Fibroblast of lung (primary cell): ENCODE data around the gene NR1H4. TPM values are rescaled to one million over a fixed set of nuclear protein-coding genes. Genes with fewer than 3 reads are reported as not detected.

Source experiments
- DNase-seq, 2 donors: peaks; one replicate each; pipeline versions ENCODE4 v3.0.0 to v3.0.0-alpha.2; 2010; ENCODE audit warnings: low read depth in 2 of 2
- H2AFZ ChIP-seq: 2 replicates; pipeline ENCODE4 v1.5.1; 2012; ENCODE audit warnings: low read length, control low read depth, inconsistent platforms
- H3K27ac ChIP-seq: 2 replicates; pipeline ENCODE4 v1.5.1; 2011; ENCODE audit warnings: low read length, control low read depth; ENCODE audit not compliant: insufficient read depth
- H3K27me3 ChIP-seq: 2 replicates; pipeline ENCODE4 v1.5.1; 2011; ENCODE audit warnings: mild to moderate bottlenecking, low read length; ENCODE audit not compliant: control insufficient read depth, insufficient read depth
- H3K36me3 ChIP-seq: 2 replicates; pipeline ENCODE4 v1.5.1; 2011; ENCODE audit warnings: low read length; ENCODE audit not compliant: control insufficient read depth, insufficient read depth
- H3K4me1 ChIP-seq: 2 replicates; pipeline ENCODE4 v1.5.1; 2011; ENCODE audit warnings: low read length; ENCODE audit not compliant: control insufficient read depth, insufficient read depth; ENCODE audit errors: extremely low read depth
- H3K4me2 ChIP-seq: 2 replicates; pipeline ENCODE4 v1.5.1; 2011; ENCODE audit warnings: low read length, control low read depth; ENCODE audit not compliant: insufficient read depth; ENCODE audit errors: extremely low read depth
- H3K4me3 ChIP-seq, 4 experiments: fragments of 200-600 bp in 1 of 4; sonication (generic) in 1 of 4; replicated peaks in 1 of 4; 2 replicates each; pipeline ENCODE4 v1.5.1; 2011 to 2016; ENCODE audit warnings: low read length in 4 of 4, low read depth in 3 of 4, mild to moderate bottlenecking in 3 of 4, control low read depth in 2 of 4, inconsistent platforms in 1 of 4, mixed read lengths in 1 of 4; ENCODE audit not compliant: insufficient read depth in 1 of 4; ENCODE audit errors: control extremely low read depth in 1 of 4
- H3K79me2 ChIP-seq: 2 replicates; pipeline ENCODE4 v1.5.1; 2012; ENCODE audit warnings: mild to moderate bottlenecking, low read length, inconsistent platforms; ENCODE audit not compliant: control insufficient read depth, insufficient read depth
- H3K9ac ChIP-seq: 2 replicates; pipeline ENCODE4 v1.5.1; 2011; ENCODE audit warnings: mild to moderate bottlenecking, low read length, control low read depth; ENCODE audit not compliant: insufficient read depth
- H3K9me3 ChIP-seq: 2 replicates; pipeline ENCODE4 v1.5.1; 2012; ENCODE audit warnings: low read depth, low read length; ENCODE audit not compliant: control insufficient read depth, insufficient read depth
- H4K20me1 ChIP-seq: 2 replicates; pipeline ENCODE4 v1.5.1; 2011; ENCODE audit warnings: low read length; ENCODE audit not compliant: control insufficient read depth, insufficient read depth; ENCODE audit errors: extremely low read depth
- CTCF ChIP-seq, 2 donors: IDR thresholded peaks in 1 of 2; conservative IDR thresholded peaks in 1 of 2; 1 replicate in 1 of 2; 2 replicates in 1 of 2; pipeline ENCODE4 v1.5.1; 2011 to 2012; ENCODE audit warnings: low read length in 2 of 2, control low read depth in 1 of 2, inconsistent platforms in 1 of 2, low read depth in 1 of 2, mild to moderate bottlenecking in 1 of 2
- EZH2 ChIP-seq: IDR thresholded peaks from 2 replicates; pipeline ENCODE4 v1.5.1; 2012; ENCODE audit warnings: low read length, control low read depth, mild to moderate bottlenecking; ENCODE audit errors: missing control alignments
- polyA plus RNA-seq, 2 donors: library from polyadenylated mRNA; depleted of rRNA in 1 of 2; stranded (reverse) in 1 of 2; unstranded in 1 of 2; fragments of >200 nt; gene quantifications; 2 replicates each; pipeline ENCODE4 v1.2.1, GENCODE V29; 2011 to 2012; ENCODE audit warnings: missing spikeins in 1 of 2
- total RNA-seq: library from RNA; depleted of rRNA; stranded (reverse); fragments of >200 nt; gene quantifications from 2 replicates; pipeline ENCODE4 v1.2.1, GENCODE V29; 2014

NR1H4 gene
- total and polyA plus RNA-seq, 2 donors (not counting 1 experiment from before 2014, with no cell fraction given), result not detected

GRCh38 chr12:100576331-100577036, 102.8 kb downstream of the NR1H4 start:
- Histone ChIP-seq H2AFZ (no peak overlapping the region), H3K27me3 (no peaks in the 10 kb centered on the region), H3K27ac (peak overlapping the region; percentile 59), H3K4me2 (peak overlapping the region; percentile 56), H3K4me3 (peak overlapping the region in 1 of 4 experiments; percentile 21), H3K9ac (no peak overlapping the region), H4K20me1 (no peaks in the 10 kb centered on the region), H3K36me3 (no peaks in the 10 kb centered on the region), H3K4me1 (peaks cover 5% of the 10 kb centered on the region), H3K79me2 (peaks cover 73% of the 10 kb centered on the region), H3K9me3 (no peaks in the 10 kb centered on the region)
- no peak for TF ChIP-seq EZH2
- TF ChIP-seq CTCF (conservative IDR thresholded peaks at IDR 0.05 in 1 of 2, IDR thresholded peaks at IDR 0.05 in 1 of 2; ENCODE audit: low read depth in 1 of 2, low read length in 2 of 2), result no peak
- DNase-seq, result peak; percentile 82 to 91

- no peak for DNase-seq
- Histone ChIP-seq H3K36me3 (no peaks in the 10 kb centered on the region), H3K4me1 (no peaks in the 10 kb centered on the region), H3K79me2 (peaks cover 94% of the 10 kb centered on the region), H3K9me3 (no peaks in the 10 kb centered on the region), H3K27ac (no peak overlapping the region), H3K4me3 (no peak overlapping the region), H3K4me2 (no peak overlapping the region), H2AFZ (no peak overlapping the region), H4K20me1 (no peaks in the 10 kb centered on the region), H3K9ac (no peak overlapping the region), H3K27me3 (no peaks in the 10 kb centered on the region)
- TF ChIP-seq CTCF (conservative IDR thresholded peaks at IDR 0.05 in 1 of 2, IDR thresholded peaks at IDR 0.05 in 1 of 2; ENCODE audit: low read depth in 1 of 2, low read length in 2 of 2), result no peak
- TF ChIP-seq EZH2, result no peak
Measured at GRCh38 chr12:100578923-100579322, 105.3 kb downstream of the NR1H4 start.

GRCh38 chr12:100579844-100580243, 106.2 kb downstream of the NR1H4 start:
- Histone ChIP-seq H3K9me3 (no peaks in the 10 kb centered on the region), H3K79me2 (peaks cover 92% of the 10 kb centered on the region), H3K4me1 (no peaks in the 10 kb centered on the region), H3K27ac (no peak overlapping the region), H3K9ac (no peak overlapping the region), H3K4me2 (no peak overlapping the region), H4K20me1 (no peaks in the 10 kb centered on the region), H2AFZ (no peak overlapping the region), H3K36me3 (no peaks in the 10 kb centered on the region), H3K4me3 (no peak overlapping the region), H3K27me3 (no peaks in the 10 kb centered on the region)
- no peak for DNase-seq
- TF ChIP-seq CTCF (conservative IDR thresholded peaks at IDR 0.05 in 1 of 2, IDR thresholded peaks at IDR 0.05 in 1 of 2; ENCODE audit: low read depth in 1 of 2, low read length in 2 of 2), result no peak
- no peak for TF ChIP-seq EZH2
